ENCODE results near the gene ASAP3.
"Not testable (repeated sequence)": the region's sequence is repeated elsewhere in the genome, so short reads cannot be mapped to it uniquely, and the experiment has no call there.

Gene ASAP3

DNA sequence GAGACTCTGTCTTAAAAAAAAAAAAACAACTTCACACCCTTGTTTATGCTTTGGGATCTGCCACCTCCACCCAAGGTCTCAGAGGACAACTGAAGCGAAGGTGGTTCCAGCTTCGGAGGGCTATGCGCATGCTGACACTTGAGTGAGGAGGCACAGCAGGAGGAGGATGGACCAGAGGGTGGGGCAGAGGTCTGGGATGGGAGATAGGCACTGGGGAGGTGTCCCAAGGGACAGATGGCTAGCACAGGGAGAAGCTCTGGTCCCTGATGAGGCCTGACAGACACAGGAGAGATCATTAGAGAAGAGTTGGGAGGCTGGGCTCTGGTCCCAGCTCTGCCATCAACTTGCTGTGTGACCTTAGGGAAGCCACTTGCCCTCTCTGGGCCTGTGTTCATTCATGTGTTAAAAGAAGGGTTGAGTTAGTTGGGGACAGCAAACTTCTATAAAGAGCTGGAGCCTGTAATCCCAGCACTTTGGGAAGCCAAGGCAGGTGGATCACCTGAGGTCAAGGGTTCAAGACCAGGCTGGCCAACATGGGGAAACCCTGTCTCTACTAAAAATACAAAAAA lies 30.2 kb upstream of the ASAP3 start:
- no peak for DNase-seq

GRCh38 chr1:23509896-23510295 lies 25.9 kb upstream of the ASAP3 start:
- DNase-seq = no peak

DNA sequence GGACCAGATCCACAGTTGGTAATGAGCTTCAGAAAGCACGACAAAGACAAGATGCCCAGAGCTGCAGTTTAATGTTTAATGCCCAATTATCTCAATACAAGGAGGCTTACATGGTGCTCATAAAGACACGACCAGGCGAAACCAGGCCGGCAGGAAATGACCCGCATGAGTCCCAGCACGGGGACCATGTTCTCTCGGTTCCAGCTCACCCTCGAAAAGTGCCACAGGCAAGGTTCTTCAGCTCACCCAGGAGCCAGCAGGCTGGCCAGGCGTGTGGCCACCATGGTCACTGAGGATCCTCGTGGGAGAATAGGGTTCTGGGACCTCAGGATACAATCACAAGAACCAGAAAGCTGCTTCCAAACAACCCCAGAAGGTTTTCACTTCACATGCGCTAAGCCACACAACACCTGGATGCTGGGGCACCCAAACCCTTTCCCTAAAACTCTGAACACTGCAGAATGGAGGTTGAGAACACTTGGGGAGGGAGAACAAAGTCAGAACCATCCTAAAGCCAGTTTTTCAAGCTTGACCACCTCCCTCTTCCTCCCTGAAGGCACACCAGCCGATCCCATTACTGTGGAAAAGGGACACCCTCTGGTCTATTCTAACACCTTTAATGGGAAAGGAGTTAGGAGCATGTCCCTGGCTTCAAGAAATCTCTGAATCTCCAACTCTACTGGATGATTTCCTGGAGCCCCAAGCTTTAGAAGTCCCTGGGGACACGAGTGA lies 22.6 kb upstream of the ASAP3 start:
- DNase-seq = no peak

DNA sequence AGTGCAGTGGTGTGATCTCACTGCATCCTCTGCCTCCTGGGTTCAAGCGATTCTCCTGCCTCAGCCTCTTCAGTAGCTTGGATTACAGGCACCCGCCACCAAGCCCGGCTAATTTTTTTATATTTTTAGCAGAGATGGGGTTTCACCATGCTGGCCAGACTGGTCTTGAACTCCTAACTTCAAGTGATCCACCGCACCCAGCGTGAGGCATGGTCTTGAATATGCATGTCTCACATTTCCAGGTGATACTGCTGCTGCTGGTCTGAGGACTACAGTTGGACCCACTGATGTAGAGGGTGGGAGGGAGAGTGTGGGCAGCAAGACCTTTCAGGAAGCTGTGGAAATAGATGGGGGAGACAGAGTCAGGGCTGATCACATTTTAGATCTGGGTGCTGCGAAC lies 21.9 kb upstream of the ASAP3 start:
- DNase-seq = no peak

- DNase-seq = not testable (repeated sequence)
Measured at GRCh38 chr1:23504156-23504555, 20.2 kb upstream of the ASAP3 start.

GRCh38 chr1:23502951-23503350 lies 19.0 kb upstream of the ASAP3 start:
- DNase-seq = no peak

GRCh38 chr1:23500466-23500865 lies 16.5 kb upstream of the ASAP3 start:
- DNase-seq = no peak

- no peak for DNase-seq
Measured at GRCh38 chr1:23497777-23498439, 13.9 kb upstream of the ASAP3 start.

GRCh38 chr1:23496490-23497181 lies 12.7 kb upstream of the ASAP3 start:
- no peak for DNase-seq

- not testable (repeated sequence) for DNase-seq
Measured at GRCh38 chr1:23494836-23495235, 10.9 kb upstream of the ASAP3 start.

DNA sequence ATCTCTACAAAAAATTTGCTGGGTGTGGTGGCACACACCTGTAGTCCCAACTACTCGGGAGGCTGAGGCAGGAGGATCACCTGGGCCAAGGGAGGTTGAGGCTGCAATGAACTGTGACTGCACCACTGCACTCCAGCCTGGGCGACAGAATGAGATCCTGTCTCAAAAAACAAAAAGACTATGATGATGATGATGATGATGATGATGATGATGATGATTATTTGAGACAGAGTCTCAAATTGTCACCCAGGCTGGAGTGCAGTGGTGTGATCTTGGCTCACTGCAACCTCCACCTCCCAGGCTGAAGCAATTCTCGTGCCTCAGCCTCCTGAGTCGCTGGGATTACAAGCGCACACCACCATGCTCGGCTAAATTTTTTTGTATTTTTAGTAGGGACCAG lies 8.8 kb upstream of the ASAP3 start:
- not testable (repeated sequence) for DNase-seq

DNA sequence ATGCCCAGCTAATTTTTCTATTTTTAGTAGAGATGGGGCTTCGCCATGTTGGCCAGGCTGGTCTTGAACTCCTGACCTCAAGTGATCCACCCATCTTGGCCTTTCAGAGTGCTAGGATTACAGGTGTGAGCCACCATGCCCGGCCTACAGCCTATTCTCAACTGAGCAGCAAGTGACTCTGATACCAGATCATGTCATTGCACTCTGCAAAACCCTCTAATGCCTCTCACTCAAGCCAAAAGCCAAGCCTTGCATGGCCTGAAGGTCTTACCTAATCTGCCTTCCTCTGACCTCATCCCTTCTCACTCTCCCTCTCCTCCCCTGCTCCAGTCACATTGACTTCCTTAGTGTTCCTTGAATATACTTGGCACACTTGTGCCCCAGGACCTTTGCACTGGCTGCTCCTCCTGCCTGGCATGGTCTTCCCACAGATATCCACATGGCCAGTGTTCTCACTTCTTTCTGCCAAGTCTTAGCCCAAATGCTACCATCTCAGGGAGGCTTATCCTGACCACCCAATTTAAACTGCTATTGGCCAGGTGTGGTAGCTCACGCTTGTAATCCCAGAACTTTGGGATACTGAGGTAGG lies 8.2 kb upstream of the ASAP3 start:
- no peak for DNase-seq

- DNase-seq = no peak
Measured at GRCh38 chr1:23489842-23490241, 5.9 kb upstream of the ASAP3 start.

DNA sequence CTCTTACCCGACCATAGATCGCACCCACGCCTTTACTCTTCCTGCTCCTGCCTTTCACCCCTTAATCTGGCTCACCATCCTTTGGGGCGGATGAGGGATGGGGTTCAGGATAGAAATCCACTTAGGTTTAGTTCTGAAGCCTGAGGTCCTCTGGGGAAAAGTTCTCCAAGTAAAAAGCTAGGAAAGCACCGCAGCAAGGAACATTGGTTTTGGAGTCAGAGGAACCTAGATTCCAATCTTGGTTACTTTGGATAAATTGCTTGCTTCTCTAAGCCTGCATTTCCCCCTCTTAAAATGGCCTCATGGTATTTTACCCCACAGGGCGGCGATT lies 988 bp upstream of the ASAP3 start:
- no peak for DNase-seq

- DNase-seq = no peak
Measured at GRCh38 chr1:23484253-23485001, 448 bp upstream of the ASAP3 start.

- DNase-seq = no peak
Measured at GRCh38 chr1:23481904-23482303, 2.1 kb downstream of the ASAP3 start.

- no peak for DNase-seq
Measured at GRCh38 chr1:23481026-23481597, 2.9 kb downstream of the ASAP3 start.

GRCh38 chr1:23480187-23481025 lies 3.6 kb downstream of the ASAP3 start:
- DNase-seq = no peak

- no peak for DNase-seq
Measured at GRCh38 chr1:23479666-23479941, 4.4 kb downstream of the ASAP3 start.

DNA sequence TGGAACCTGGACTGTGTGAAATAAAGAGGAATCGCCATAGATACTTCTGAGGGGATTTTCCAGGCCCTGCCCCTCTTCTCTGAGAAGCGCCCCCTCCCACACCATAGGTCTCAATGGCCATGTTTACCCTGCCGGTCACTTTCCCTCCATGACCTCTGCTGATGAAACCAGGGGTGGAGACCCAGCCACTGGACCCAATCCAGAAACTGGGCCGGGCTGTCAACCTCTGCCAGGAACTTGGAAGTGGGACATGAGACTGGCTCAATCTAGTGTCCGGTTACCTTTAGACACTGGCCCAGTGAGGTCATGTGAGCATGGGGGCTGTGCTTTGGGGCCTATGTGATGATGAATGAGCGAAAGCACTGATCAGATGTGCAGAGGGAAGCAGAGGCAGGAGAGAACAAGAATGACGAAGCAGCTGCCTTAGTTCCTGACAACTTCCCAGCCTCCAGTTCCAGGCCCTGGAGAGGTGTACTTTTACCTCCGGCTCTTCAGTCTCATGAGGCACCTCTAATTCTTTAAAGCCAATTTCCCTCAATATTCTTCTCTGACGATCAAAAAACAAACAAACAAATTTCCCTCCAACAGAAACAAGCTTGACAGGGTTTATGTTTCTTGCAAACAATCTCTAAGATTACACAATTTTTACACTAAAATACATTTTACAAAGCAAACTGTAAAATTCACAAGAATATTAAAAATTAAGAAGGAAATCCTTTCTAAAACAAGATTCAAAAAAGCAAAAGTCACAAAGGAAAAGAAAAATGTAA lies 4.9 kb downstream of the ASAP3 start:
- DNase-seq = no peak
